Stimulated activated CD4-positive, alpha-beta T cell treated with anti-CD3 and anti-CD28 coated beads, Interleukin-12 subunit alpha, Interleukin-12 subunit beta, amount 100 ng/mL, for 4 hours (primary cell): ENCODE measurements around the gene COMMD9.
"Not testable (repeated sequence)": the region's sequence is repeated elsewhere in the genome, so short reads cannot be mapped to it uniquely, and the experiment has no call there.

ENCODE experiments used
- DNase-seq: peaks from one replicate; pipeline ENCODE4 v3.0.0-alpha.2; 2020

COMMD9 gene

GRCh38 chr11:36289226-36289852 is at the start of gene COMMD9:
Gene COMMD9, minus strand, starts transcription at chr11:36289424. Its CDS starts 12 bp downstream, at chr11:36289412.
- DNase-seq, result peak; percentile 89

- no peak for DNase-seq
Observed at GRCh38 chr11:36333897-36334296, 44.7 kb upstream of the COMMD9 start.

- DNase-seq, result no peak
Observed at GRCh38 chr11:36333468-36333867, 44.2 kb upstream of the COMMD9 start.

GRCh38 chr11:36330411-36330810 is 41.2 kb upstream of the COMMD9 start:
- DNase-seq, result no peak

- no peak for DNase-seq
Observed at GRCh38 chr11:36328966-36329673, 39.9 kb upstream of the COMMD9 start.

GRCh38 chr11:36326524-36327419 is 37.5 kb upstream of the COMMD9 start:
- no peak for DNase-seq

- DNase-seq, result not testable (repeated sequence)
Observed at GRCh38 chr11:36325403-36325802, 36.2 kb upstream of the COMMD9 start.

DNA sequence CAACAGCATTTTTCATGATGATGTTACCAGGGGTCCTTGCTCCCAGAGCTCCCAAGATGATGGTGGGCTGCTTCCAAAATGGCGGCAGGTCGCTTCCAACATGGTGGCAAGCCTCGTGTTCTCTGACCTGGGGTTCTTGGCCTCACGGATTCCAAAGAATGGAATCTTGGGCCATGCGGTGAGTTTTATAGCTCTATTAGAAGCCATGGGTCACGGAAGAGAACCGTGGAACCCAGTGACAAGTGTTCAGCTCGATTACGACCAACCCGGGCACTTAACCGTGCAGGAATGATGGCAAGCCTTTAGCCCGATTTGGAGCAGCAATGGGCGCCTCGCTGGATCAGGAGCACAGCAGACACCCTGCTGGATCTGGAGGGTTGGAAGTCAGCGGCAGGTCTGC is 35.7 kb upstream of the COMMD9 start:
- not testable (repeated sequence) for DNase-seq

- DNase-seq, result no peak
Observed at GRCh38 chr11:36317992-36318391, 28.8 kb upstream of the COMMD9 start.

DNA sequence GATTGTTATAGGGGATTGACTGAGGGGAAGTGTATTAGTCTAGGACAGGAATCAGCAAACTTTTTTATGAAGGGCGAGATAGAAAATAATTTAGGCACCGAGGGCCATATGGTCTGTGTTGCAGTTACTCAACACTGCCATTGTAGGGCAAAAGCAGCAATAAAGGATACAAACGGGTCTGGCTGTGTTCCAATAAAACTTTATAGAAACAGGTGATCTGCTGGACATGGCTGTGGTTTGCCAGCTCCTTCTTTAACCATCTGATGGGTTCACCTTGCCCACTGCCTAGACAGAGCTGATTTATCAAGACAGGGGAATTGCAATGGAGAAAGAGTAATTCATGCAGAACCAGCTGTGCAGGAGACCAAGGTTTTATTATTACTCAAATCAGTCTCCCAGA is 26.8 kb upstream of the COMMD9 start:
- no peak for DNase-seq

- DNase-seq, result no peak
Observed at GRCh38 chr11:36314434-36314767, 25.2 kb upstream of the COMMD9 start.

DNA sequence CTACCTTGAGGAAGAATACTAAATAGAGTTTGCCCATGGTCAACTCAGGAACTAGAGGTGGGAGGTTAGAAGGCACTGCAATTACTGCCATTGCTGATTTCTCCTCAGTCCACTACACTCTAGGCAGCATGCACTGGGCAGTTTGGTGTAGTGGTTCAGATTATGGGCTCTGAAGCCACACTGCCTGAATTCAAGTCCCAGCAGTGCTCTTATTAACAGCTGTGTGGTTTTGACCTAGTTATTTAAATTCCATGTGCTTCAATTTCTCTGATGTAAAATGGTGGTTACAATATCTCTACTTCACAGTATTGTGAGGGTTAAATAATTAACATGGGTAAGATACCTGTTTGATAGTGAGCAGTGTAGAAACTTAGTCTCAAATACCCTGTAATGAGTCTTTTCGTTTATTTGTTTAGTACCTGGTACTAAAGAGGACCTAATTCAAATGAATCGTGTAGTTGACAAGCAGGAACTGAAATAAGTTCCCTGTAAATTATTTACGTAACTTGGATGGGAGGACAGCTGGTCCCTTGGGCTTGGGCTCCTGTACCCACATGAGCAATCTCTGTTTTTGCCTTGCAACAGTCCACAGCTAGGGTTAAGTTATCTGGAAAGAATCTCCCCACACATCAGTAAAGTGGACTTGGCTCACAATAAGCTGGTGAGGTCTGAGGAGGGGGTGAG is 24.7 kb upstream of the COMMD9 start:
- DNase-seq, result no peak

DNA sequence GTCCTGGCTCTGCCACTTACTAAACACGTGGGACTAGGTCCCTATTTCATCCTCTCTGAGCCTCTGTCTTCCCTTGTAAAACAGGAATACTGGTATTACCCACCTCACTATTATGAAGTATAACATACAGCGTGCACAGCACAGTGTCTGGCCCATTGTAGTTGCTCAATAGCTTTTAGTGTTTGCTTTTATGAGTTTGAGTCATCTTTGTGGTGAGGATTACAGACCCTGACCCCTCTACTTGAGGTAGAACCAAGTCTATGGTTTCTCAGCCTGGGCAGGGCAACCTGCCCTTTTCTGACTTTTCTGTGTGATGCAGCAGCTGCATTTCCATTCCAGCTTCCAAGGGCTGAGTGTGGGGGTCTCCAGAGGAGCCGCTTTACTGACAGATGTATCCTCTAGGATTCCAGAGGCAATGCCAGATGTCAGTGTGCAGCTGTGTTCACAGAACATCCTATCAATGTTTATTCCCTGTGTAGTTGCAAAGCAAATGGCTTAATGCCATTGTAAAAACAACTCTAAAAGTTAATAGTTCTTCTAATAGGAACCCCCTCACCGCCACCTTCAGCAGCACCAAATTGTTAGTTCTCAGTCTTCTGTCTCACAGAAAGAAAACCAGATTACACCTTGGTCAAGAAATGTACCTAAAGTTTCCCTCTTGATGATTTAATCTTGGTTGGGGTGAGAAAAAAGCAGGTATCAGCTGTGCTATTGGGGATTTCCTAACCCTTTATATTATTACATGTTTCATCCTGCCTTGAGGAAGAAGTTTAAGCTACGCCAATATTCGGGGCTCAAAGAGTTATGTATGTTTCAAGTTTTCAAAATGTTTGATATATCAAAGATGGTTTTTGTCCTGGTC is 23.6 kb upstream of the COMMD9 start:
- DNase-seq, result no peak

DNA sequence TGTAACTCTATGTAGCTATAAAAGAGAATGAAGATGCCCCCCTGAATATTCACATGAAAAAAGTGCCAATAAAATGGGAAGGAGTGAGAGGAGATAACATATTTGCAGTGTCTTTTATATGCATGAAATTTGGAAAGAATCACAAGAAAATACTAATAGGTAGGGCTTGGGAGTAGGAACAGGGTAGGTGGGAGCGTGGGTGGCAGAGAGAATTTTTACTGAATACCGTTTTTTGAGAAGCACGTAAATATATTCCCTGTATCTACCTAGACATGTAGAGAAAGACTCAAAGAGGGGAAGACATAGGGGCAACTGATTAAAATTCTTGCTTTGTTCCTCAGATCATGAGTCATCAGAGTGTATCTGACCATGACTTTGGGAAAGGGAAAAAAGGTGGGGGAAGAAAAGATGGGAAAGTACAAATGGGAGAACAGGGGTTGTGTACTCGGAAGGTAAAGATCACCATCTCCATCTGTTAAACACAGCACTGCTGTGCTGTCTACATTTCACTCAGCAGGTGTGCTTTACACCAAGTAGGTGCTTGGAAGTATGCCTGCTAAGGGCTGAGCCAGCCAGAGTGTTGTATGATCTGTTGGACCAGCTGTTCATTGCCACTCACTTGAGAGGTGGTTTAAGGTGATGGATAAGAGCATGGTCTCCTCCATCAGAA is 22.8 kb upstream of the COMMD9 start:
- DNase-seq, result no peak

- DNase-seq, result no peak
Observed at GRCh38 chr11:36309779-36310178, 20.6 kb upstream of the COMMD9 start.

- DNase-seq, result no peak
Observed at GRCh38 chr11:36308577-36308976, 19.4 kb upstream of the COMMD9 start.

DNA sequence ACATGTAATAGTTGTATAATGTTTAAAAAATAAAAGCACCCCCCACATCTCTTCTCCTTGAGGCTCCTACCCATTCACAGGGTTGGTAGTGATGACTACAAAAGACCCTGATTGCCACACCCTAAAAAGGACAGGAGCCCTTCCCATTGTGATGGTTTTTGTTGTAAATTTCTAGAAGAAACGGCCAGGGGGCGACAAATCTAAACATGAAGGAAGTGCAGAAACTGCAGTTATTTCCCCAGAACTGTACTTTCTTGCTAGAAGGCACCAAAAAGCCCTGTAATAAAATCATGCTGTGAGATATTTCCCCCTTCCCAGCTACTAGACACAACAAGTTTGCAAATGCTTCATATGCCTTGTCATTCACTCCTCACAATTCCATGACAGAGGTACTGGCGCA is 17.7 kb upstream of the COMMD9 start:
- no peak for DNase-seq

- DNase-seq, result no peak
Observed at GRCh38 chr11:36305047-36305446, 15.8 kb upstream of the COMMD9 start.

DNA sequence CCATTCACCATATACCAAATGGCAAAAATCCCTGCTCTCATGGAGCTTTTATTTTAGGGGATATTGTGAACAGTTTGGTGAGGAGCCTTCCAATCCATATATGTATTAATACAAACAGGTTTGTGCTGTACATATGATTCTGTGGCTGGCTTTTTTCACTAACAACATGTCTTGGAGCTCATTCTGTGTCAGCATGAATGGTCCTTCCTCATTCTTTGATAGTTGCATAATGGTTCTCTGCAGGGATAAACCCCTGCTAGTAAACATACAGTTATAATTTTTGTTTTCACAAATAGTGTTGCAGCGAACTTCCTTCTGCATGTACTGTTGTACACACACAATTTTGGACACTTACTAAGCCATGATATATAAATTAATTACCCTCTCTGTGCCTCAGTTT is 15.1 kb upstream of the COMMD9 start:
- no peak for DNase-seq

- DNase-seq, result no peak
Observed at GRCh38 chr11:36300650-36301049, 11.4 kb upstream of the COMMD9 start.

GRCh38 chr11:36296884-36297543 is 7.8 kb upstream of the COMMD9 start:
- DNase-seq, result no peak
